IPS DF 6.9 (cell line): Measurements from ENCODE around the gene PHF2.

Source experiments
- DNase-seq: peaks from one replicate; pipeline ENCODE4 v3.0.0-alpha.2; 2013; ENCODE audit warnings: low read depth, low spot score
- H3K27ac ChIP-seq: one replicate; pipeline ENCODE4 v1.5.1; 2013; ENCODE audit warnings: low read length, control low read depth
- H3K27me3 ChIP-seq: 2 replicates; pipeline ENCODE4 v1.6.1; 2013; ENCODE audit warnings: mild to moderate bottlenecking, low read length; ENCODE audit not compliant: control insufficient read depth, insufficient read depth
- H3K36me3 ChIP-seq: 2 replicates; pipeline ENCODE4 v1.6.1; 2013; ENCODE audit warnings: low read length; ENCODE audit not compliant: control insufficient read depth, insufficient read depth
- H3K4me1 ChIP-seq: 2 replicates; pipeline ENCODE4 v1.6.1; 2013; ENCODE audit warnings: low read length; ENCODE audit not compliant: control insufficient read depth, insufficient read depth
- H3K4me3 ChIP-seq: 2 replicates; pipeline ENCODE4 v1.5.1; 2013; ENCODE audit warnings: mild to moderate bottlenecking, low read length
- H3K9me3 ChIP-seq: 2 replicates; pipeline ENCODE4 v1.6.1; 2013; ENCODE audit warnings: low read length, inconsistent platforms; ENCODE audit not compliant: control insufficient read depth, insufficient read depth
- WGBS: extraction: QIAGEN DNeasy Blood & Tissue Kit; methylation state at CpG from one replicate; pipeline ENCODE4 v1.1.7; 2013; ENCODE audit warnings: mixed read lengths, missing lambda C conversion rate; ENCODE audit not compliant: insufficient read length, insufficient coverage; 5-methylcytosine and 5-hydroxymethylcytosine counted together

Gene PHF2

DNA sequence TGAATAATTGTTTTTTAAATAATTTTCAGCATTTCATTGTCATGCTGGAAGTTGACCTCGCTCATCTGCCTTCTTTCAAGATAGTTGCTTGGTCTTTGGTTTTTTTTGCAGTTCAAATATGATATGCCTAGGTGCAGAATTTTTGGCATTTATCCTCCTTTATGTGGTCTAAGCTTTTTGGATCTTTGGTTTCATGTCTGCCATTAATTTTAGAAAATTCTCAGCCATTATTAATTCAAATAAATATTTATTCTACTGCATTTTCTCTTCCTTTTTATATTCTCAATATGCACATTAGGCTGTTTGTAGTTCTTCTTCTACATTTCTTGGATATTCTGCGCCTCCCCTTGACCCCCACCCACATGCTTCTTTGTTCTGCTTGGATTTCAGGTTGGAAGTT lies 63.6 kb downstream of the PHF2 start:
- Histone ChIP-seq H3K27me3 (no peaks in the 10 kb centered on the region), H3K9me3 (no peaks in the 10 kb centered on the region; the same call in 1 of the 2 replicates), H3K4me3 (no peak overlapping the region), H3K27ac (no peak overlapping the region), H3K4me1 (no peaks in the 10 kb centered on the region), H3K36me3 (peaks cover 4% of the 10 kb centered on the region; the same call in 1 of the 2 replicates)
- WGBS, result no CpG with 5 or more reads among the region's 2 CpGs
- DNase-seq, result no peak

DNA sequence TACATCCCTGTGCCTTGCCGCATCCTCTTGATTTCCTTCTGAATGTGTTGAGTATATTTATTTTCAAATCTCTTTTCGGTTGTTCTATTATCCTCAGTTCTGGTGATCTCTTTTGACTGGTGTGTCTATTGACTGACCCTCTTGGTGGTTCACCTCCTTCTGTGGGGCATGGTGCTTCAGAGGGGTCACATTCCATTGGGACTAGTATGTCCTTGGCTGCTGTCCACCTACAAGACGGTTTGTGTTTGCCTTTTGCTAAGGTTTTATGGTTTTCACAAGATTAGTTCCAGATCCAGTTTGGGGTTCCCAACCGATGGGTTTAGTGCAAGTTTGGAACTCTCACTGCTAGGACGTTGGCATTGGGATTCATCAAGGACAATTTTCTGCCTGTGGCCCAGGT lies 66.6 kb downstream of the PHF2 start:
- no peaks in the 10 kb centered on the region for H3K27me3 ChIP-seq
- H3K4me3 ChIP-seq, result no peak overlapping the region
- H3K4me1 ChIP-seq, result no peaks in the 10 kb centered on the region
- no peak for DNase-seq
- H3K27ac ChIP-seq, result no peak overlapping the region
- H3K36me3 ChIP-seq, result no peaks in the 10 kb centered on the region; the same call in 1 of the 2 replicates
- WGBS, result no CpG with 5 or more reads among the region's 5 CpGs
- H3K9me3 ChIP-seq, result no peaks in the 10 kb centered on the region

GRCh38 chr9:93644397-93645088 lies 68.2 kb downstream of the PHF2 start:
- DNase-seq, result no peak
- Histone ChIP-seq H3K36me3 (peaks cover 4% of the 10 kb centered on the region), H3K9me3 (no peaks in the 10 kb centered on the region), H3K27ac (no peak overlapping the region), H3K4me1 (no peaks in the 10 kb centered on the region), H3K27me3 (no peaks in the 10 kb centered on the region), H3K4me3 (no peak overlapping the region)
- no CpG with 5 or more reads among the region's 12 CpGs for WGBS

DNA sequence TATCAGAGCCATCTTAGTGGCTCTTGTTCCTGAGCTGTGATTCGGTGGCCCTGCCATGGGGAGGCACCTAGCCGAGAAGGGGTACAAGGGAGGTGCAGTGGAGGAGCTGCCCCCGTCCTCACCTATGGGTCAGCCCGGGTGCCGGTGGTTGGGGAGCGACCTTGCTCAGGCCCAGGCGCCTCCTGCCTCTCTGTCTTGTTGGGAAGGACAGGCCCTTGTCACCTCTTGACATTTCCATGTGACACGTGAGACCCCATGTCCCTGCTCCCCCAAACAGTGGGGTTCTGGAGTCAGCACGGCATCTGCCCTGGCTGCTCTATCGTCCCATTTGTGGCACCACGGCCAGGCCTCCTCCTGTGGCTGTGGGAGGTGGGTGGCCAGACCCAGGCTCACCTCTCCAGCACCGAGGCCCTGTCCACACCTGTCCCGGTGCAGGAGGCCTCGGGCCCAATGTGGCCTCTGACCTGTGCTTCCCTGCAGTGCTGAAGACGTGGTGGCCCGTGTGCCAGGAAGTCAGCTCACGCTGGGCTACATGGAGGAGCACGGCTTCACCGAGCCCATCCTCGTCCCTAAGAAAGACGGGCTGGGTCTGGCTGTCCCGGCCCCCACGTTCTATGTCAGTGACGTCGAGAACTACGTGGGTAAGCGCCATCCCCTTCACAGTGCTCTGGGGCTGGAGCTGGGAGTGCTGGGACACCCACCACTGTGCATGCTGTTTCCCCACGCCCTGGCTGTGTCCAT lies 68.9 kb downstream of the PHF2 start:
- Histone ChIP-seq H3K4me1 (no peaks in the 10 kb centered on the region), H3K9me3 (no peaks in the 10 kb centered on the region), H3K27ac (no peak overlapping the region), H3K36me3 (peaks cover 9% of the 10 kb centered on the region), H3K4me3 (no peak overlapping the region), H3K27me3 (no peaks in the 10 kb centered on the region)
- no CpG with 5 or more reads among the region's 28 CpGs for WGBS
- DNase-seq, result no peak

- no peak for DNase-seq
- Histone ChIP-seq H3K4me3 (no peak overlapping the region), H3K27me3 (no peaks in the 10 kb centered on the region), H3K9me3 (no peaks in the 10 kb centered on the region), H3K27ac (no peak overlapping the region), H3K4me1 (no peaks in the 10 kb centered on the region), H3K36me3 (peaks cover 9% of the 10 kb centered on the region)
- no CpG with 5 or more reads among the region's 12 CpGs for WGBS
Measured at GRCh38 chr9:93645921-93646639, 69.7 kb downstream of the PHF2 start.

DNA sequence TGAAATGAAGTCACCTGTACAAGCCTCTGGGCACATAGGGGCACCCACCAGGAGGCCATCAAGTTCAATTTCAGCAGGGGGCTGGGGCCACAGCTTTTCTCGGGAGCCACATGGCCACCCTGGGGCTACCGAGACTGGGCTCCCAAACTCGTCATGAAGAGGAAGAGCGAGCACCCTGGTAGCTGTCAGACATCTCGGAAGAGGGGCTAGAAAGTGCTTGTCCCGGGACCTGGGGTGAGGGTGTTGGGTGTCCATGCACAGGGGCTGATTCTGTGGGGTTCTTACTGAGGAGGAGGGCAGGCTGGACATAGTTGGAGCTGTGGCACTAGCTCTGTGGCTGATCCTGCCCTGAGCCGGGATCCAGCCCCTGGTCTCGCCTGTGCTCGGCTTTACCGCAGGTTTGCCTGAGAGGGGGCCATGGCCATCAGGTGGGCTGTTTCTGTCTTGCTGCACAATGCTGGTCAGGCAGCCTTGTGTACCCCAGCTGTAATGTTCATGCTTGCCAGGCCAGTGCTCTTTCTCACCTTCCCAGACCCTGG lies 70.3 kb downstream of the PHF2 start:
- Histone ChIP-seq H3K9me3 (no peaks in the 10 kb centered on the region), H3K27ac (no peak overlapping the region), H3K36me3 (peaks cover 9% of the 10 kb centered on the region), H3K27me3 (no peaks in the 10 kb centered on the region), H3K4me1 (no peaks in the 10 kb centered on the region), H3K4me3 (no peak overlapping the region)
- no CpG with 5 or more reads among the region's 10 CpGs for WGBS
- no peak for DNase-seq

GRCh38 chr9:93648181-93648580 lies 71.8 kb downstream of the PHF2 start:
- Histone ChIP-seq H3K27me3 (no peaks in the 10 kb centered on the region), H3K9me3 (no peaks in the 10 kb centered on the region), H3K27ac (no peak overlapping the region), H3K36me3 (peaks cover 9% of the 10 kb centered on the region), H3K4me3 (no peak overlapping the region), H3K4me1 (no peaks in the 10 kb centered on the region)
- DNase-seq, result no peak
- WGBS, result no CpG with 5 or more reads among the region's 5 CpGs

DNA sequence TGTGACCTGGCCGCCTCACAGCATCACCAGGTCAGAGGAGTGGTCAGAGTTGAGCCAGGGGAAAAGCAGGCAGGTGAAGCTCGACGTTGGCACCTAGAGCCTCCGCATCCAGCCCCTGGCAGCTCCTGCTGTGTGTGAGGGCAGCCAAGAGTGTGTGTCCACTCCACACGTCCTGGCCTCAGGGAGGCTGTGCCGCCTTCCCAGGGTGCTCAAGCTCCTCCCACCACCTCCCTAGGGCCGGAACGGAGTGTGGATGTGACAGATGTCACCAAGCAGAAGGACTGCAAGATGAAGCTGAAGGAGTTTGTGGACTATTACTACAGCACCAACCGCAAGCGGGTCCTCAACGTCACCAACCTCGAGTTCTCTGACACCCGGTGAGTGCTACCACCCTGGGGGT lies 72.5 kb downstream of the PHF2 start:
- peaks cover 9% of the 10 kb centered on the region for H3K36me3 ChIP-seq
- no CpG with 5 or more reads among the region's 13 CpGs for WGBS
- DNase-seq, result no peak

DNA sequence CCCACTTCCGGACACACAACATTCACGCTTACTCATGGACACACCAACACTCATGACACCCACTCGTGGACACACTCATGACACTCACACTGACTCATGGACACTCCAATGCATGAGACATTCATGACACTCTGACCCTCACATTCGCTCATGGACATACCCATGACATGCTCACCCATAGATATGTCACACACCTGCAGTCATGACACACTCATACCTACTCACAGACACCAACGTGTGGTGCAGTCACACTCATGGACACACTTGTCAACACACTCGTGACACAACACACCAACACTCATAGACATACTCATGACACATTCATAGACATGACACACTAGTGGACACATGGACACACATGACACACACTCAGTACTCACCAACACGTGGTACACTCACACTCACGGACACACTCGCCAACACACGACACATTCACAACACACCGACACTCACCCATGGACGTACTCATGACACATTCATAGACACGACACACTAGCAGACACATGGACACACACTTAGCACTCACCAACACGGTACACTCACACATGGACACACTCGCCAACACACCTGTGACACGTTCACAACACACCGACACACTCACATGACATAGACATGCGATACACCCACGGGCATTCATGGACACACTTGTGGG lies 73.4 kb downstream of the PHF2 start:
- DNase-seq, result no peak
- WGBS, result 100% methylated on average over 6 of the region's 19 CpGs
- Histone ChIP-seq H3K4me1 (no peaks in the 10 kb centered on the region), H3K4me3 (no peak overlapping the region), H3K27ac (no peak overlapping the region), H3K9me3 (no peaks in the 10 kb centered on the region), H3K27me3 (no peaks in the 10 kb centered on the region), H3K36me3 (peaks cover 12% of the 10 kb centered on the region)

More for the DNA sequence above, 72.5 kb downstream of the PHF2 start:
- no peak overlapping the region for H3K4me3 ChIP-seq
- no peaks in the 10 kb centered on the region for H3K27me3 ChIP-seq
- no peaks in the 10 kb centered on the region for H3K4me1 ChIP-seq
- no peak overlapping the region for H3K27ac ChIP-seq
- no peaks in the 10 kb centered on the region for H3K9me3 ChIP-seq

DNA sequence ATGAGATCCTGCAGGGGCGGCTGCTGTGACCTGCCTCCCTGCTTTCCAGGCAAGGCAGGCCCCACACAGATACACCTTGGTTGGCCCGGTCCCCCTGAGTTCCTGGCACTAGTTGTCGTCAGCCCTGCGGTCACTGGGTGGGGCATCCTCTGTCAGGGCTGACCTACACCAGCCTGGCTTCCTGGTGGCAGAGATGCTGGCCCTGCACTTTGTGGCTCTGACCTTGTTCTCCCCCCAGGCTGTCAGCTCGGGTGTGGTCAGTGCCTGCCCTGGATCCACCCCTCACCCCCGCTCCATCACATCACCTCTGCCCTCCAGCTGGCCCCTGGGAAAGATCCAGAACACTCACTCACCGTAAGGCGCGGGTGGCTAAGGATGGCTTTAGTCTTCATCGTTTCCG lies 74.1 kb downstream of the PHF2 start:
- H3K27me3 ChIP-seq, result no peaks in the 10 kb centered on the region
- H3K36me3 ChIP-seq, result peaks cover 12% of the 10 kb centered on the region; the same call in 1 of the 2 replicates
- no peak for DNase-seq
- no peak overlapping the region for H3K27ac ChIP-seq
- WGBS, result no CpG with 5 or more reads among the region's 11 CpGs
- H3K9me3 ChIP-seq, result no peaks in the 10 kb centered on the region
- no peaks in the 10 kb centered on the region for H3K4me1 ChIP-seq
- no peak overlapping the region for H3K4me3 ChIP-seq
